Choroid plexus epithelial cell (primary cell): Measurements from ENCODE around the gene RGS6.
A peak's percentile ranks its signal among the peaks of the same experiment; 100 is the strongest.

Source experiments
- DNase-seq: peaks from one replicate; pipeline ENCODE4 v3.0.0-alpha.2; 2010; ENCODE audit warnings: low read depth
- H3K4me3 ChIP-seq: 2 replicates; pipeline ENCODE4 v1.5.1; 2011; ENCODE audit warnings: low read depth, mild to moderate bottlenecking, control low read depth, low read length, moderate library complexity
- TF ChIP-seq, protein P1 (sequence below): conservative IDR thresholded peaks from 2 replicates; pipeline ENCODE4 v1.5.1; 2011; ENCODE audit warnings: low read depth, mild to moderate bottlenecking, control low read depth, inconsistent platforms, low read length, moderate library complexity

RGS6 gene

DNA sequence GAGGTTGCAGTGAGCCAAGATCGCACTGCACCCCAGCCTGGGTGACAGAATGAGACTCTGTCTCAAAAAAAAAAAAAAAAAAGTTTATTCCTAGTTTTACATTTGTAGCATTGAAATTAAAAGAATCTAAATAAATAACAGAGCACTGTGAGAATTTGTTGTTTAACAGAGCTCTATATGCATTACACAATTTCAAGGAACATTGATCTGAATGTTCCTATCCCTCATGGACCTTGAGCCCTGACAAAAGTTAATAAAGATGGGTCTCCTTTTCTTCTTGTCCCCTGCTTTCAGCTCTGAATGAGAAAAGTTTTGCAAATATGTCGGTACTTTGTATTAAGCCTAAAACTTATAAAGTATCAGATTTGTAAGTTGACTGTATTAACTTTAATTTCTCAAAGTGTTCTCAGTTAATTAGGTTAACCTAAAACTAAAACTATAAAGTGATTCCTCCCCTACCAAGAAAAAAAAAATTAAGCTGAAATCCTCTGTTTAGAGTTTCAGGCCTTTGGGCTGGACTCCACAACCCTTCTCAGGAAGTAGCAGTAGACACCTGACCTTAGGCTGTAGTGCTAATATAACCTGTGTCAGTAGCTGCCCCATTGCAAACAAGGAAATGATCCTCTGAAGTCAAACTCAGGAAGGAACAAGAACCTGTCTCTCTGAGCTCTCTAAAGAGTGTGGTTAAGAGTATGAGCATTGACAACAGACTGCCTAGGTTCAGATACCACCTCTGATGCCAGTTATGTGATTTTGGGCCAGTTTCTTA, 484.0 kb downstream of the RGS6 start:
- no peak for DNase-seq

DNA sequence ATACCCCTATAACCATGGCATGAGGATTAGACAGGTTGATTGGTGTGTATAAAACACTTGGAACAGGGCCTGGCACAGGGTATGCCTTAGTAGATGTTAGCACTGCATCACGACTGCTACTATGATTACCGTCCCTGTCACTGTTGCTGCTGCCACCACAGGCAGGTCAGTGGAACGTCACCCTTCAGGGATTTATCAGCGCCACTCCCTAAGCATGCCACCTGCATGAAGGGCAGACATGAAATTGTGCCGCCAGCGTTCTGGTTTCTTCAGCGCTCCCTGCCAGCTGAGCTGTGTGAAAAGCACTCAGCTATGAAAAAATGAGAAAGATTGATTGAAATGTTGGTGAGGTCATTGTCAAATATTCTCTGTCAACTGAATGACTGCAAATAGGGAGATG, 484.7 kb downstream of the RGS6 start:
- no peak overlapping the region for H3K4me3 ChIP-seq
- no peak for DNase-seq
- TF ChIP-seq, protein P1, sequence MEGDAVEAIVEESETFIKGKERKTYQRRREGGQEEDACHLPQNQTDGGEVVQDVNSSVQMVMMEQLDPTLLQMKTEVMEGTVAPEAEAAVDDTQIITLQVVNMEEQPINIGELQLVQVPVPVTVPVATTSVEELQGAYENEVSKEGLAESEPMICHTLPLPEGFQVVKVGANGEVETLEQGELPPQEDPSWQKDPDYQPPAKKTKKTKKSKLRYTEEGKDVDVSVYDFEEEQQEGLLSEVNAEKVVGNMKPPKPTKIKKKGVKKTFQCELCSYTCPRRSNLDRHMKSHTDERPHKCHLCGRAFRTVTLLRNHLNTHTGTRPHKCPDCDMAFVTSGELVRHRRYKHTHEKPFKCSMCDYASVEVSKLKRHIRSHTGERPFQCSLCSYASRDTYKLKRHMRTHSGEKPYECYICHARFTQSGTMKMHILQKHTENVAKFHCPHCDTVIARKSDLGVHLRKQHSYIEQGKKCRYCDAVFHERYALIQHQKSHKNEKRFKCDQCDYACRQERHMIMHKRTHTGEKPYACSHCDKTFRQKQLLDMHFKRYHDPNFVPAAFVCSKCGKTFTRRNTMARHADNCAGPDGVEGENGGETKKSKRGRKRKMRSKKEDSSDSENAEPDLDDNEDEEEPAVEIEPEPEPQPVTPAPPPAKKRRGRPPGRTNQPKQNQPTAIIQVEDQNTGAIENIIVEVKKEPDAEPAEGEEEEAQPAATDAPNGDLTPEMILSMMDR: no peak

More for the DNA sequence above, 484.0 kb downstream of the RGS6 start:
- no peak overlapping the region for H3K4me3 ChIP-seq
- TF ChIP-seq, protein P1: no peak

DNA sequence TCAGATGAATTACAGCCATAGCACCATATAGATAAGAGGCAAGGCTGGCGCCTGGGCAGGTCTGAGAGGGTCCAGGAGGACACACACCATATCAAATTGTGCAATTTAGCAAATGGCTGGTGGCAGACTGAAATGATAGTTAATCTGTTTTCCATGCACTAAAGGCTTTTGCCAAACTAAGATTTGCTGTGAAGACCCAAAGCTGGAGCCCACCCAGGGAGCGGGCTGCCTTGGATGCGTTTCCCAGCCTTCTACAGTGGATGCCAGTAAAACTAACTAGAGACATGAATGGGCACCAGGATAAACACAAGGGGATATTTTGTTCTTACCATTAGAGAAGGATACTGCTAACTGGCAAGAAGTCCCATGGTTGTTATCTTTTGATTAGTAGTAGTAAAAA, 486.6 kb downstream of the RGS6 start:
- TF ChIP-seq, protein P1: no peak
- H3K4me3 ChIP-seq: no peak overlapping the region
- no peak for DNase-seq

DNA sequence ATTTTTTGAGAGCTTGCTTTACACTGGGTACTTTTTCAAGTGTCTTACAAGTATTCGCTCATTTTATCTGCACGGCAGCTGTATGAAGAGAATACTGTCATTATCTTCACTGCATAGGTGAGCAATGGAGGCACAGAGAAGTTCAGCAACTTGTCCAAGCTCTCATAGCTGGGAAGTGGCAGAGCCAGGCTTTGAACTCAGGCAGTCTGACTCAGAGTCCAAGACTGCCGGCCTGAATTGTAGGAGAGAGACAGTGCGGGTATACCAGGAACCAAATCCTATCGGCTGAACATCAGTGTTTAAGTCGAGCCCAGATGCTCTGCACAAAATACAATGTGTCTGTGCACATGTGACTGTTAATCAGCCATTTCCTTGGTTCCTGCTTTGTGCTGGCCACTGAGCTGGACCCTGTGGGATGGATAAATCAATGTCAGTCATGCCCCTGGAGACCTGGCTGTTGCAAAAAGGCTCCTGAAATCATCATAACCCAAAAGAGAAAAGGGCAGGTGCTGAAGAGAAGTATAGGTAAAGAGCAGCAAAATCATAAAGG, 487.1 kb downstream of the RGS6 start:
- H3K4me3 ChIP-seq: no peak overlapping the region
- no peak for DNase-seq
- TF ChIP-seq, protein P1: no peak

DNA sequence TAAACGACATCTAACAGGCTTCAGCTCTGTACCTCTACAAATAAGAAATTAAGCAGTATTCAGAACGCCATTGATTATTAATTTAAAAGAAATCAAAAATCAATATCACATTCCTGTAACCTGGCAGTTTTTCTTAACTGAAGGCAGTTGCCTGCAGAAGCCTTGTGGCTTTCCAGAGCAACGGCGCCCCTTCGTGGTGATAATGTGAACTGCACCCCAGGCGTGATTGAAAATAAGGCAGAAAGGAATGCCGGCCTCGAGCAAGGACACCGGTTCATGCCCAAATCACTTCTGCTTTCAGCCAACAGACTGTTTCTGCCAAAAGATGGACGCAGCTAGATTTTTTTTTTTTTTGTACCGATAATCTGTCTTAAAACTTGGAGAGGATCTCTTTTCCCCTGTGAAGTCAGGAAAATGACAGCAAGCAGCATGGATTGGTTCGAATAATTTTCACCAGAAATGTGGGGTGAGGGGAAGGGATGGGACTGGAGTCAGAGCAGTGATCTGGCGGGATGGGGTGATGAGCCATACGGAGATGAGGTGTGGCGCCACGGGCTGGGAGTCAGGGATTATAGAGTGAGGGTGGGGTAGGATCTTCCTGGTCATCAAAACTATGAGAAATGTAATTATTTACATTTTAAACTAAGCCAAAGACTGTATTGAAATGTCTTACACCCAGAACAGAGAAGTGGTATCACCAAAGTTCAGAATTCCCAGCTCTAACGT, 488.7 kb downstream of the RGS6 start:
- TF ChIP-seq, protein P1: peak; percentile 94
- DNase-seq: peak; percentile 76

GRCh38 chr14:72423957-72424356, 491.7 kb downstream of the RGS6 start:
- TF ChIP-seq, protein P1: no peak
- no peak overlapping the region for H3K4me3 ChIP-seq
- DNase-seq: no peak

More for the DNA sequence above, 488.7 kb downstream of the RGS6 start:
- H3K4me3 ChIP-seq: no peak overlapping the region

DNA sequence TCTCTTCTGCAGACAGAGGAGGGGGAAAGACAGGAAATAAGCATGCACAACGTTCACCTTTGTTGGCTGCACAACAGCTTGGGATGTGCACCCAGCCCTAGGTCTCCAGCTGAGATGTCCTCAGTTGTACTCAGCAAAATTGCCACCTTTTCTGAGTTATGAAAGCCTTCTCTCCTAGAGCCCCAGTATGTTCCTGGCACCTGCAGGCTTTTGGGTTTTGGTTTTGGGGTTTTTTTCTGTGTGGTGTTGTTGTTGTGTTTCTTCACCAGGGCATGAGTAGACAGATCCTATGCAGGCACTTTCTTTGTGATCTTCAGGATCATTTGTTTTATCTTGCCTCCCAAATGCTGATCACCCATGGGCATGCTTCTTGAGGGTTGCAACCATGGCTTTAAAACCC, 498.2 kb downstream of the RGS6 start:
- TF ChIP-seq, protein P1: no peak
- H3K4me3 ChIP-seq: no peak overlapping the region

More for the DNA sequence above, 498.2 kb downstream of the RGS6 start:
- DNase-seq: no peak
